ENCODE data around the gene TMCC3. TPM values are rescaled to one million over a fixed set of nuclear protein-coding genes. Genes with fewer than 3 reads are reported as not detected.

TMCC3 gene
- total RNA-seq, 2 experiments from 2014 or later = 5.7 to 9.4 TPM

DNA sequence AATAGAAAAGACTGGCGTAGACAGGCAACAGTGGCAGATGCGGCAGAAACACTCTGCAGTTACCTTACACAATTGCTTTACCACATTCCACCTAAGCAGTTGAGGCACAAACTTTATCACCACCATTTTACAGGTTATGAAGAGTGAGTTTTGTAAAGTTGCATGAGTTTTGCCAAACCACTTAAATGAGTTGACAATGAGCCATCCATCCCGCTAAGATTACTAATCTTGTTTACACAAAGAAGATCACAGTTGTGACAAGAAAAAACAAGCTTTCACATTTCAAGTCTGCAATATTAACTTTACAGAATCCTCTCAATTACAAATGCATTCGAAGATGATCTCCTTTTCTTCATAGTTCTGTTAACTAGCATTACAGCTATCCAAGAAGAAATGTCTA is 1.8 kb downstream of the TMCC3 start:
- Histone ChIP-seq H3K4me2 (ENCODE audit: low read length) (no peak overlapping the region), H3K9me2 (ENCODE audit: insufficient read depth, low read length) (no peaks in the 10 kb centered on the region), H3K9me3 (ENCODE audit: low read length) (no peaks in the 10 kb centered on the region), H3K27ac (ENCODE audit: low read depth, low read length, poor library complexity, severe bottlenecking) (no peak overlapping the region), H3K4me3 (ENCODE audit: low read depth, low read length, poor library complexity, severe bottlenecking) (no peak overlapping the region), H3K4me1 (ENCODE audit: insufficient read depth, low read length, poor library complexity, severe bottlenecking) (peaks cover 11% of the 10 kb centered on the region), H2AFZ (ENCODE audit: low read length) (no peak overlapping the region), H4K20me1 (ENCODE audit: insufficient read depth, low read length) (no peaks in the 10 kb centered on the region), H3K36me3 (ENCODE audit: insufficient read depth, low read length) (no peaks in the 10 kb centered on the region), H3K79me2 (ENCODE audit: insufficient read depth, low read depth, low read length) (no peaks in the 10 kb centered on the region)
- intact Hi-C loops (cut with micrococcal nuclease; ENCODE audit: unreplicated experiment) = no loop called here
- BruUV-seq (replicated peaks) = no TSS peak
- POLR2A ChIA-PET = interaction anchor here (0.5 to 0.9 kb wide), 2 partner anchors 12 to 861 kb away, joined by 3 read pairs; no protein-coding TSS in a partner anchor
- no peak for TF ChIP-seq EZH2phosphoT487 (IDR thresholded peaks at IDR 0.05; ENCODE audit: borderline replicate concordance, low read depth, low read length)
- TF ChIP-seq, protein P1, sequence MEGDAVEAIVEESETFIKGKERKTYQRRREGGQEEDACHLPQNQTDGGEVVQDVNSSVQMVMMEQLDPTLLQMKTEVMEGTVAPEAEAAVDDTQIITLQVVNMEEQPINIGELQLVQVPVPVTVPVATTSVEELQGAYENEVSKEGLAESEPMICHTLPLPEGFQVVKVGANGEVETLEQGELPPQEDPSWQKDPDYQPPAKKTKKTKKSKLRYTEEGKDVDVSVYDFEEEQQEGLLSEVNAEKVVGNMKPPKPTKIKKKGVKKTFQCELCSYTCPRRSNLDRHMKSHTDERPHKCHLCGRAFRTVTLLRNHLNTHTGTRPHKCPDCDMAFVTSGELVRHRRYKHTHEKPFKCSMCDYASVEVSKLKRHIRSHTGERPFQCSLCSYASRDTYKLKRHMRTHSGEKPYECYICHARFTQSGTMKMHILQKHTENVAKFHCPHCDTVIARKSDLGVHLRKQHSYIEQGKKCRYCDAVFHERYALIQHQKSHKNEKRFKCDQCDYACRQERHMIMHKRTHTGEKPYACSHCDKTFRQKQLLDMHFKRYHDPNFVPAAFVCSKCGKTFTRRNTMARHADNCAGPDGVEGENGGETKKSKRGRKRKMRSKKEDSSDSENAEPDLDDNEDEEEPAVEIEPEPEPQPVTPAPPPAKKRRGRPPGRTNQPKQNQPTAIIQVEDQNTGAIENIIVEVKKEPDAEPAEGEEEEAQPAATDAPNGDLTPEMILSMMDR (conservative IDR thresholded peaks at IDR 0.05; ENCODE audit: low read length) = no peak
- DNase-seq (ENCODE audit: low spot score) = no peak
- CTCF ChIA-PET (ENCODE audit: unreplicated experiment) = no interaction called here

- DNase-seq (ENCODE audit: low spot score) = peak; percentile 41
- Histone ChIP-seq H3K9me2 (ENCODE audit: insufficient read depth, low read length) (no peaks in the 10 kb centered on the region), H3K4me3 (ENCODE audit: low read depth, low read length, poor library complexity, severe bottlenecking) (no peak overlapping the region), H4K20me1 (ENCODE audit: insufficient read depth, low read length) (no peaks in the 10 kb centered on the region), H3K79me2 (ENCODE audit: insufficient read depth, low read depth, low read length) (no peaks in the 10 kb centered on the region), H3K4me1 (ENCODE audit: insufficient read depth, low read length, poor library complexity, severe bottlenecking) (peaks cover 11% of the 10 kb centered on the region), H3K4me2 (ENCODE audit: low read length) (peak overlapping the region; percentile 42), H2AFZ (ENCODE audit: low read length) (peak overlapping the region; percentile 53; the same call in 1 of the 2 replicates), H3K9me3 (ENCODE audit: low read length) (no peaks in the 10 kb centered on the region), H3K36me3 (ENCODE audit: insufficient read depth, low read length) (no peaks in the 10 kb centered on the region), H3K27ac (ENCODE audit: low read depth, low read length, poor library complexity, severe bottlenecking) (no peak overlapping the region)
- ChIA-PET POLR2A (interaction anchor here (0.6 to 1.6 kb wide), 2 partner anchors 54 to 231 kb away, joined by 4 to 6 read pairs; no protein-coding TSS in a partner anchor), CTCF (ENCODE audit: unreplicated experiment) (interaction anchor here (0.5 kb wide), 1 partner anchor 9 kb away, joined by 3 read pairs; no protein-coding TSS in a partner anchor)
- BruUV-seq (replicated peaks) = no TSS peak
- no peak for TF ChIP-seq EZH2phosphoT487 (IDR thresholded peaks at IDR 0.05; ENCODE audit: borderline replicate concordance, low read depth, low read length)
- TF ChIP-seq, protein P1 (conservative IDR thresholded peaks at IDR 0.05; ENCODE audit: low read length) = no peak
- intact Hi-C loops (cut with micrococcal nuclease; ENCODE audit: unreplicated experiment) = no loop called here
Measured at GRCh38 chr12:94644141-94644979, 6.0 kb downstream of the TMCC3 start.

DNA sequence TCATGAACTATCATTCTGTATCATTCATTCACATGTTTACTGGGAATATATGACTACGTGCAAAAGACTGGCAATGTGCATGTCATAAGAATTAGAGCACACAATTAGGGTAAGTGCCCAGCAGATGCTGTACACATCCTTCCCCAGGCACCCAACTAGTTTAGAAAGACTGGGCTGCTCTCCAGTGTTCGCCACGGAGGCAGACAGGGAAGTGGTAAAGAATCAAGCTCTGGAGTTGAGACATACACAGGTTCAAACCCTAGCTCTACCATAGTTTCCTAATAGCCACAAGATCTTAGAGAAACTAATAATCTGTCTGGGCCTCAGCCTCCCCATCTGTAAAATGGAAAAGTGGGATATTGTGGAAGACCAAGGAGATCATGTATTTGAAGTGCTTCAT is 6.8 kb downstream of the TMCC3 start:
- intact Hi-C loops (cut with micrococcal nuclease; ENCODE audit: unreplicated experiment) = no loop called here

More for the DNA sequence above, 6.8 kb downstream of the TMCC3 start:
- ChIA-PET CTCF (ENCODE audit: unreplicated experiment) (no interaction called here), POLR2A (no interaction called here)
- no peaks in the 10 kb centered on the region for H3K9me3 ChIP-seq (ENCODE audit: low read length)
- H4K20me1 ChIP-seq (ENCODE audit: insufficient read depth, low read length) = no peaks in the 10 kb centered on the region
- no peak overlapping the region for H3K4me2 ChIP-seq (ENCODE audit: low read length)
- no peak overlapping the region for H3K4me3 ChIP-seq (ENCODE audit: low read depth, low read length, poor library complexity, severe bottlenecking)
- no peak overlapping the region for H3K27ac ChIP-seq (ENCODE audit: low read depth, low read length, poor library complexity, severe bottlenecking)
- no peak for DNase-seq (ENCODE audit: low spot score)
- BruUV-seq (replicated peaks) = no TSS peak
- TF ChIP-seq, protein P1 (conservative IDR thresholded peaks at IDR 0.05; ENCODE audit: low read length) = no peak
- no peak for TF ChIP-seq EZH2phosphoT487 (IDR thresholded peaks at IDR 0.05; ENCODE audit: borderline replicate concordance, low read depth, low read length)
- no peaks in the 10 kb centered on the region for H3K36me3 ChIP-seq (ENCODE audit: insufficient read depth, low read length)
- H3K9me2 ChIP-seq (ENCODE audit: insufficient read depth, low read length) = no peaks in the 10 kb centered on the region
- no peaks in the 10 kb centered on the region for H3K79me2 ChIP-seq (ENCODE audit: insufficient read depth, low read depth, low read length)
- H2AFZ ChIP-seq (ENCODE audit: low read length) = no peak overlapping the region
- H3K4me1 ChIP-seq (ENCODE audit: insufficient read depth, low read length, poor library complexity, severe bottlenecking) = peaks cover 11% of the 10 kb centered on the region

All from OCI-LY7 (cell line).